Effector CD4-positive, alpha-beta T cell (primary cell): ENCODE data around the gene RASSF7.
"Not testable (repeated sequence)": the region's sequence is repeated elsewhere in the genome, so short reads cannot be mapped to it uniquely, and the experiment has no call there.

Experiments used
- DNase-seq: peaks from one replicate; pipeline ENCODE4 v3.0.0-alpha.2; 2020
- total RNA-seq: gene quantifications from one replicate; lab custom pipeline; 2026; lab: John Stamatoyannopoulos, UW

RASSF7 gene
- 22.1 reads per million, percentile 49 among the genes with 10 or more reads in this experiment for total RNA-seq

- DNase-seq: peak; percentile 93
Observed at GRCh38 chr11:560305-561147, at the start of gene RASSF7, which contains the start of gene LMNTD2. Gene RASSF7 (plus strand): TSS chr11:560970. CDS start chr11:561769, 799 bp downstream. Gene LMNTD2 (minus strand): TSS chr11:560738. CDS start chr11:560716, 22 bp downstream.

DNA sequence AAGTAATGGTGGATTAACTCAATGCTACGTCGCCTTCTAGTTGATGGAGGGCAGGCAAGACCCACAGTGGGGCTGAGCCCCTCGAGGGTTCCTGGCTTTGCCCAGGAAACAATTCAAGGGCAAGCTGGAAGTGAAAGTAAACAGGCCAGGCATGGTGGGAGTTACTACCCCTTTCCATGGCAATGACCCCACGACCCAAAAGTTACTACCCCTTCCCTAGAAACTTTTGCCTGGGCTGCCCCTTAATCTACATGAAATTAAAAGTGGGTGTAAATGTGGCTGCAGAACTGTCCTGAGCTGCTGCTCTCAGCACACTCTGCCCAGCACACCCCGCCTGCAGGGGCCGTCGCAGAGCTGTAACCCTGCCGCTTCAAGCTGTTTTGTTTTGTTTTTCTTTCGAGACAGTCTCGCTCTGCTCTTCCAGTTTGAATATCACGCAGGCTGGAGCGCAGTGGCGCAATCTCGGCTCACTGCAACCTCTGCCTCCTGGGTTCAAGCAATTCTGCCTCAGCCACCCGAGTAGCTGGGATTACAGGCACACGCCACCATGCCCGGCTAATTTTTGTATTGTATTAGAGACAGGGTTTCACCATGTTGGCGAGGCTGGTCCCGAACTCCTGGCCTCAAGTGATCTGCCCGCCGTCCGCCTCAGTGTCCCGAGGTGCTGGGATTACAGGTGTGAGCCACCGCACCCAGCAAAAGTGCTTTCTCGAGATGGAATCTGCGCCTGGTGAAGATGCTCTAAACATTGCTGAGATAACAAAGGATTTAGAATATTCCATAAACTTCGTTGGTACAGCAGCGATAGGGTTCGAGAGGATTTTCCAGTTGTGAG is 47.8 kb upstream of the RASSF7 start:
- DNase-seq: no peak

GRCh38 chr11:514606-515005 is 46.2 kb upstream of the RASSF7 start:
- DNase-seq: no peak

- DNase-seq: no peak
Observed at GRCh38 chr11:515131-515530, 45.6 kb upstream of the RASSF7 start.

GRCh38 chr11:516400-516799 is 44.4 kb upstream of the RASSF7 start:
- no peak for DNase-seq

- not testable (repeated sequence) for DNase-seq
Observed at GRCh38 chr11:516918-517685, 43.7 kb upstream of the RASSF7 start.

DNA sequence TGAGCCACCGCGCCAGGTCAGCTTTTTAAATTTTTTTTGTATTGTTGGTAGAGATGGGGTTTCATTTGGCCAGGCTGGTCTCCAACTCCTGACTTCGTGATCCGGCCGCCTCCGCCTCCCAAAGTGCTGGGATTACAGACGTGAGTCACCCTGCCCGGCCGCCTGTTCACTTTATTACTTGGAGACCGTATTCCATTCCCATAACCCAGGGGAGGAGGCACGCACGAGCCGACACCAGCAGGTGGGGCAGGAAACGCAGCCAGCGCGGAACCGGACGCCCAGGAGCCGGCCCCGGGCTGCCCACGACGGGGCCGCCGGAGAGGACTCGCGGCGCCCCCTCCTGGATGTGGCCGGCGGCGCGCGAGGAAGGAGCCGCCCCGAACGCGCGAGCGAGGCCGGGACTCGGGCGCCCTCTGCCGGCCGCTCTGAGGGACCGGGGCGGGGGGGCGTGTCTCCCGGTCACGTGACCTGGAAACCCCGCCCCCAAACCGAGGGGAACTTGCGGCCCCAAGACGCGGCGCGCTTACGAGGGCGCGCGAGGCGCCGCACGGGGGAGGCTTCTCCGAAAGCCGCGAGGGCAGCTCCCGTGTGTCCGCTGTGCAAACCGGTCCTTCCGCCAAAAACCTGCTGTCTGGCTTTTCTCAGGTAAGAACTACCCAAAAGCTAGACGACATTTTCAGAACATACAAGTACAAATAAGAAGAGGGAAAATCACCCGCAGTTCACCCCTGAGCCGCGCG is 42.1 kb upstream of the RASSF7 start:
- DNase-seq: peak; percentile 87

DNA sequence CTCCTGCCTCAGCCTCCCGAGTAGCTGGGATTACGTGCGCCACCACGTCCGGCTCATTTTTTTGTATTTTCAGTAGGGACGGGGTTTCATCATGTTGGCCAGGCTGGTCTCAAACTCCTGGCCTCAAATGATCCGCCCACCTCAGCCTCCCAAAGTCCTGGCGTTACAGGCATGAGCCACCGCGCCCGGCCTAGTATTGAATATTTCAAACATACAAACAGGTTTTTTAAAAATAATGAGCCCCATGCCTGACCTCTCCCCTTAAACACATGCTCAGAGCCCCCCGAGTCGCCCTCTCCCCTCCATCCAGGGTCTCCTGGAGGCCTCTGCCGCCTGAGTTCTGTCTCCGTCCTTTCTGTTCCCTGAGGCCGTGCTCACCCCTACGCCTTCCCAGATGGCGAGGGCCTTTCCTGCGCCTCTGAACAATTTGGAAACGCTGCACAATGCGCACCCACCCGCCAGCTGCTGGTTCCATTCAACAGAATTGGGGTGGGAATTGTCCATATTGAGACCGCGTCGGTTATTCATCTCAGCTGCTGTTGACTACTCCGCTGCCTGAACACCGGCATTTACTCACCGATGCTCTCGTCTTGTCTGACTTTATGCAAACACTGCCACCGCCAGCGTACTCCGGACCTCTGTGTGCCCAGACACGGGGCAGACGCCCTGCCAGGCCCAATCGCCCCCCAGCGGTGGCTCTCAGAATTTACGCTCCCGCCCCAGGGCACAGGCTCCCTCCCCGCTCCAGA is 40.2 kb upstream of the RASSF7 start:
- DNase-seq: no peak

DNA sequence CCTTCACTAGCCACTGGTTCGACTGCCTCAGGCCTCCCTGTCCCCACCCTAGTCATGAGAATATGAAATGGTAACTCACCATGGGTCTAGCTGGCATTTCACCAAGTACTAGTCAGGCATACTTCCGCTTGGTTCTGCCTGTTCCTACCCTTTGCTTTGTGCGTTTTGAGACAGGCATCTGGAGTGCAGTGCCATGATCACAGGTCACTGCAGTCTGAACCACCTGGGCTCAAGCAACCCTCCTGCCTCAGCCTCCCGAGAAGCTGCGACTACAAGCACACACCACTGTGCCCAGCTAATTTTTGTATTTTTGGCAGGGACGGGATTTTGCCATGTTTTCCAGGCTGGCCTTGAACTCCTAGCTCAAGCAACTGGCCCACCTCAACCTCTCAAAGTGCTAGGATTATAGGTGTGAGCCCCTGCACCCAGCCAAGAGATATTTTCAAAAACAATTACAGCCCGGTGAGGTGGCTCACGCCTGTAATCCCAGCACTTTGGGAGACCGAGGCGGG is 39.5 kb upstream of the RASSF7 start:
- DNase-seq: no peak

DNA sequence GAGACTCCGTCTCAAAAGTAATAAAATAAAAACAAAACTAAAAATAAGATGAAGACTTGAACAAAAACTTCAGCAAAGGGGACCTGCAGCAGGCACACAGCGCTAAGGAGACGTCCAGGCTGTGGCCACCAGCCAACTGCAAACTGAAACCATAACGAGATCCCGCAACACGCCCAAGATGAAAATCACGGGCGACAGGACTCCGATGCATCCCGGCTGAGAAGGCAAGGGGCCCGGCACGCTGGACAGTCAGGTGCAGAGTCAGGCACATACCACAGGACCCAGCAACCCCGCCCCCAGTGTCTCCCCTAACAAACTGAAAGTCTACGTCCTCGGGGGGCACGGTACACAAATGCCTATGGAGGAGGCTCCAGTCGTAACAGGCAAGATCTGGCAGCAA is 34.6 kb upstream of the RASSF7 start:
- DNase-seq: no peak

- DNase-seq: no peak
Observed at GRCh38 chr11:528166-528814, 32.5 kb upstream of the RASSF7 start.

- DNase-seq: no peak
Observed at GRCh38 chr11:528815-529727, 31.7 kb upstream of the RASSF7 start.

GRCh38 chr11:529728-530411 is 30.9 kb upstream of the RASSF7 start:
- DNase-seq: no peak

- DNase-seq: no peak
Observed at GRCh38 chr11:530960-531831, 29.6 kb upstream of the RASSF7 start.

DNA sequence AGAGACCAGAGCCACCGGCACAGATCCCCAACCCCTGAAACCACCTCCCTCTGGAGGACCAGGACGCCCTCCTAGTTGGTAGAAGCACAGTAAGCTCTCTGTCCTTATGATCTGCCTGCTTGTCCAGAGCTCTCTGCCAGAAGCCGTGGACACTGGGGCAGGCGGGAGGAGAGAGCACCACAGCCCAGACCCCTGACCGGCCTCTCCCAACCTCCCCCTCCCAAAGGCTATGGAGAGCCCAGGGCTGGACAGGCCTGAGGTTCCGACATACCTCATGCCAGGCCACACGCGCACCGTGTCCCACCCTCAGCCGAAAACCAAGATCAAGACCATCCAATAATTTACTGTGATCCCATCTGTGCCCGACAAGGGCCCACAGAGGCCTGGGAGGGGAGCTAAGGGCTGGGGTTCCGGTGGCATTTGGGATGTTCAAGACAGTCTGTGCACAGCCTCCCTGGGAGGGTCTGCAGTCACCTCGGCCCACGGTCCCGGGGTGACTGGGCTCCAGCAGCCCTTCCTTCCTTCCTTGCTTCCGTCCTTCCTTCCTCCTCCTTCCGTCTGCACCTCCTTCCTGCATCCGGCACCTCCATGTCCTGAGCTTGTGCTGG is 28.7 kb upstream of the RASSF7 start:
- no peak for DNase-seq

DNA sequence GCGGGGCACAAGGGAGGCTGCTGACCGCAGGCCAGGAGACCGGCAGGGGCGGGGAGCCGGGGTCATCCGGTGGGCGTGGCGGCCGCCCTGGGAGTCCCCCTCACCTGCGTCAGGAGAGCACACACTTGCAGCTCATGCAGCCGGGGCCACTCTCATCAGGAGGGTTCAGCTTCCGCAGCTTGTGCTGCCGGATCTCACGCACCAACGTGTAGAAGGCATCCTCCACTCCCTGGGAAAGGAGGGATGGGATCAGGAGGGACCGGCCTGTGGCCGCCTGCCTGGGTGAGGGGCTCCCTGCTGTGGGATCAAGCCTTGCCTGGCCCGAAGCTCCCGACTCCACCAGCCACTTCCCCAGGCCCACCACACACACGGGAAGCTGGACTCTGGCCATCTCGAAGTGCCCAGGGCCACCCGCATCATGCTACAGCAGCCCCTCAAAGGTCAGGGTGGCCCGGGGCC is 28.2 kb upstream of the RASSF7 start:
- DNase-seq: no peak

GRCh38 chr11:532986-533585 is 27.7 kb upstream of the RASSF7 start:
- DNase-seq: no peak
